ENCODE results near the gene MRPL28. TPM values are rescaled to one million over a fixed set of nuclear protein-coding genes. Genes with fewer than 3 reads are reported as not detected.

Gene MRPL28
- total RNA-seq, 1 donor from 2014 or later, result 112 TPM

DNA sequence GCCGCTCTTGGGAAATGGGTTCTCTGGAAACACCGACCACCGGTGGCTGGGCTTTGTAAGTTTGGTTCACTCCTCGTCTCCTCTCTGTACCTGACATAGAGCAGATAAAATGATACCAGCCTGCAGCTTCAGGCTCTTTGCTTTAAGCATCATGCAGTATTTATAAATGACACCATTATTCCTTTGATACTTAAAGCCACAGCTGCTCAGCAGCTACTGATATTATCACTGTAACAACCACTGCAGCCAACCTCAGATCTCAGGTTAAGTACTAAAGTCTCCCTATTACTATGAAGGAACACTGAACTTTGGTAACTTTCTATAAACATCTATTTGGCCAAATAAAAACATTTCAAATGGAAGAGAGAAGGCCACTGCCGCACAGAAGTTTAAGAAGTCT is 52.8 kb downstream of the MRPL28 start:
- no peak for DNase-seq (ENCODE audit: low read depth)

Other genes with a start within 250 kb of the MRPL28 start
- 10.4 and 11.2 TPM in 2 replicates for gene NPRL3, start 231.9 kb downstream of the MRPL28 start, total RNA-seq
- not detected in 2 replicates for gene HBZ, start 217.9 kb downstream of the MRPL28 start, total RNA-seq
- gene HBM, start 204.6 kb downstream of the MRPL28 start, total RNA-seq, result not detected in 2 replicates
- gene HBA2, start 197.7 kb downstream of the MRPL28 start, total RNA-seq, result not detected in 2 replicates
- 0.83 TPM in 1 of 2 replicates, not detected in the other for gene HBA1, start 193.9 kb downstream of the MRPL28 start, total RNA-seq
- gene HBQ1, start 190.1 kb downstream of the MRPL28 start, total RNA-seq, result not detected in 2 replicates
- gene LUC7L, start 141.1 kb downstream of the MRPL28 start, total RNA-seq, result 105 and 106 TPM in 2 replicates
- gene FAM234A, start 135.7 kb downstream of the MRPL28 start, total RNA-seq, result 162 and 222 TPM in 2 replicates
- 2.3 and 4.0 TPM in 2 replicates for gene RGS11, start 94.6 kb downstream of the MRPL28 start, total RNA-seq
- gene ARHGDIG, start 89.9 kb downstream of the MRPL28 start, total RNA-seq, result 0.48 TPM in 1 of 2 replicates, not detected in the other
- 0.31 and 0.78 TPM in 2 replicates for gene PDIA2, start 87.4 kb downstream of the MRPL28 start, total RNA-seq
- gene AXIN1, start 17.8 kb downstream of the MRPL28 start, total RNA-seq, result 18.5 and 26.1 TPM in 2 replicates
- 48.1 and 53.4 TPM in 2 replicates for gene PGAP6, start 11.4 kb upstream of the MRPL28 start, total RNA-seq
- 50.3 and 59.1 TPM in 2 replicates for gene NME4, start 26.7 kb upstream of the MRPL28 start, total RNA-seq
- 27.1 and 28.6 TPM in 2 replicates for gene DECR2, start 31.3 kb upstream of the MRPL28 start, total RNA-seq
- 114 and 126 TPM in 2 replicates for gene RAB11FIP3, start 55.1 kb upstream of the MRPL28 start, total RNA-seq
- gene CAPN15, start 157.2 kb upstream of the MRPL28 start, total RNA-seq, result 81.8 and 141 TPM in 2 replicates
- gene PRR35, start 189.9 kb upstream of the MRPL28 start, total RNA-seq, result 2.9 and 12.5 TPM in 2 replicates
- gene NHLRC4, start 196.5 kb upstream of the MRPL28 start, total RNA-seq, result 0.05 and 1.2 TPM in 2 replicates
- gene PIGQ, start 199.4 kb upstream of the MRPL28 start, total RNA-seq, result 45.4 and 59.9 TPM in 2 replicates
- gene RAB40C, start 219.5 kb upstream of the MRPL28 start, total RNA-seq, result 17.2 and 19.1 TPM in 2 replicates